Common myeloid progenitor, CD34-positive (primary cell): ENCODE results near the gene RHO.
A peak's percentile ranks its signal among the peaks of the same experiment; 100 is the strongest.

Source experiments
- CTCF ChIA-PET: fragments of 350-600 bp; sonication (Branson Sonifier 250); formaldehyde crosslinking; loops from one replicate; lab custom pipeline; 2021; ENCODE audit warnings: antibody characterized with exemption; lab: Charles Lee
- POLR2A ChIA-PET: fragments of 350-600 bp; sonication (Branson Sonifier 250); formaldehyde crosslinking; loops from one replicate; lab custom pipeline; 2021; ENCODE audit warnings: antibody characterized with exemption; lab: Charles Lee
- DNase-seq, 3 donors: peaks; one replicate each; pipeline versions ENCODE4 v3.0.0 to v3.0.0-alpha.2; 2013
- H3K27ac ChIP-seq, 2 experiments: 1 replicate in 1 of 2; 2 replicates in 1 of 2; pipeline ENCODE4 v1.7.0; 2013; ENCODE audit warnings: inconsistent platforms in 2 of 2, low read length in 2 of 2, mild to moderate bottlenecking in 2 of 2, low read depth in 1 of 2, moderate library complexity in 1 of 2; ENCODE audit not compliant: severe bottlenecking in 2 of 2, insufficient read depth in 1 of 2, poor library complexity in 1 of 2
- H3K27me3 ChIP-seq, 5 experiments: replicated peaks in 2 of 5; 1 replicate in 3 of 5; 2 replicates in 2 of 5; pipeline versions ENCODE4 v1.6.1 to v1.7.0; 2013; ENCODE audit warnings: low read length in 4 of 5, mild to moderate bottlenecking in 2 of 5, moderate library complexity in 2 of 5, inconsistent platforms in 1 of 5; ENCODE audit not compliant: insufficient read depth in 5 of 5, control insufficient read depth in 4 of 5
- H3K36me3 ChIP-seq, 4 experiments: 1 replicate in 2 of 4; 2 replicates in 2 of 4; pipeline versions ENCODE4 v1.6.1 to v1.7.0; 2013; ENCODE audit warnings: low read length in 3 of 4, control low read depth in 1 of 4, mild to moderate bottlenecking in 1 of 4; ENCODE audit not compliant: control insufficient read depth in 4 of 4, insufficient read depth in 4 of 4
- H3K4me1 ChIP-seq, 4 experiments: 1 replicate in 3 of 4; 2 replicates in 1 of 4; pipeline versions ENCODE4 v1.6.1 to v1.7.1; 2013; ENCODE audit warnings: low read length in 3 of 4, mild to moderate bottlenecking in 3 of 4, control low read depth in 1 of 4, inconsistent platforms in 1 of 4, moderate library complexity in 1 of 4; ENCODE audit not compliant: control insufficient read depth in 4 of 4, insufficient read depth in 4 of 4; ENCODE audit errors: control extremely low read depth in 1 of 4
- H3K4me3 ChIP-seq, 7 experiments: 1 replicate in 4 of 7; 2 replicates in 3 of 7; pipeline versions ENCODE4 v1.5.1 to v1.7.0; 2013; ENCODE audit warnings: mild to moderate bottlenecking in 7 of 7, low read length in 6 of 7, moderate library complexity in 6 of 7, inconsistent platforms in 2 of 7, low read depth in 2 of 7, control low read depth in 1 of 7; ENCODE audit not compliant: insufficient read depth in 4 of 7, control insufficient read depth in 1 of 7; ENCODE audit errors: extremely low read depth in 1 of 7
- H3K9me3 ChIP-seq, 5 experiments: 1 replicate in 4 of 5; 2 replicates in 1 of 5; pipeline versions ENCODE4 v1.6.1 to v1.7.1; 2013; ENCODE audit warnings: low read length in 4 of 5, mild to moderate bottlenecking in 2 of 5, inconsistent platforms in 1 of 5, low read depth in 1 of 5, moderate library complexity in 1 of 5; ENCODE audit not compliant: control insufficient read depth in 4 of 5, insufficient read depth in 2 of 5; ENCODE audit errors: control extremely low read depth in 1 of 5
- WGBS: methylation state at CpG from one replicate; pipeline ENCODE4 v1.1.5; 2013; ENCODE audit not compliant: insufficient coverage; 5-methylcytosine and 5-hydroxymethylcytosine counted together

RHO gene

GRCh38 chr3:129554356-129555152 is 26.1 kb downstream of the RHO start:
- ChIA-PET POLR2A (interaction anchor here (0.9 kb wide), 1 partner anchor 15 kb away, joined by 4 read pairs; no protein-coding TSS in a partner anchor), CTCF (interaction anchor here (0.6 to 10.1 kb wide), 7 partner anchors 10 to 64 kb away, joined by 3 to 61 read pairs (median 4); partner anchors contain the start of genes PLXND1 and RHO)
- DNase-seq: peak in 2 of 3 donors; percentile 25 to 31
- H3K27me3 ChIP-seq: no peaks in the 10 kb centered on the region
- peak overlapping the region in 1 of 2 experiments; percentile 6 for H3K27ac ChIP-seq
- H3K36me3 ChIP-seq: peaks cover 3 to 52% (median 26%) of the 10 kb centered on the region in 4 experiments
- peaks cover 3 to 63% (median 53%) of the 10 kb centered on the region in 4 experiments for H3K4me1 ChIP-seq
- WGBS: 69% methylated on average over 11 of the region's 13 CpGs
- H3K4me3 ChIP-seq: no peak overlapping the region
- no peaks in the 10 kb centered on the region for H3K9me3 ChIP-seq

- 91% methylated on average over 13 of the region's 15 CpGs for WGBS
- CTCF ChIA-PET: interaction anchor here (1.4 to 10.1 kb wide), 3 partner anchors 13 to 51 kb away, joined by 3 to 61 read pairs (median 8); partner anchors contain the start of gene PLXND1
- no peaks in the 10 kb centered on the region for H3K9me3 ChIP-seq
- H3K4me3 ChIP-seq: no peak overlapping the region
- DNase-seq: no peak
- H3K27me3 ChIP-seq: no peaks in the 10 kb centered on the region
- POLR2A ChIA-PET: interaction anchor here (0.9 kb wide), 1 partner anchor 14 kb away, joined by 4 read pairs; no protein-coding TSS in a partner anchor
- no peak overlapping the region for H3K27ac ChIP-seq
- peaks cover 3 to 63% (median 55%) of the 10 kb centered on the region in 4 experiments for H3K4me1 ChIP-seq
- H3K36me3 ChIP-seq: peaks cover 7 to 58% (median 32%) of the 10 kb centered on the region in 4 experiments
Observed at GRCh38 chr3:129555153-129555550, 26.7 kb downstream of the RHO start.

GRCh38 chr3:129555616-129556357 is 27.3 kb downstream of the RHO start:
- H3K36me3 ChIP-seq: peaks cover 7 to 65% (median 34%) of the 10 kb centered on the region in 4 experiments
- H3K4me3 ChIP-seq: no peak overlapping the region
- 94% methylated on average over 14 of the region's 18 CpGs for WGBS
- H3K4me1 ChIP-seq: peaks cover 3 to 63% (median 55%) of the 10 kb centered on the region in 4 experiments
- no peaks in the 10 kb centered on the region for H3K27me3 ChIP-seq
- no peak for DNase-seq
- no peak overlapping the region for H3K27ac ChIP-seq
- POLR2A ChIA-PET: interaction anchor here (0.9 kb wide), 1 partner anchor 13 kb away, joined by 4 read pairs; no protein-coding TSS in a partner anchor
- CTCF ChIA-PET: interaction anchor here (0.6 to 10.1 kb wide), 3 partner anchors 12 to 172 kb away, joined by 3 to 61 read pairs (median 8); no protein-coding TSS in a partner anchor
- no peaks in the 10 kb centered on the region for H3K9me3 ChIP-seq

- WGBS: 98% methylated on average over 12 of the region's 15 CpGs
- Histone ChIP-seq H3K4me1 (peaks cover 3 to 69% (median 59%) of the 10 kb centered on the region in 4 experiments), H3K9me3 (no peaks in the 10 kb centered on the region), H3K27ac (no peak overlapping the region), H3K4me3 (no peak overlapping the region), H3K27me3 (no peaks in the 10 kb centered on the region), H3K36me3 (peaks cover 7 to 70% (median 34%) of the 10 kb centered on the region in 4 experiments)
- ChIA-PET POLR2A (no interaction called here), CTCF (interaction anchor here (3.2 to 10.1 kb wide), 2 partner anchors 12 to 44 kb away, joined by 8 to 61 read pairs; no protein-coding TSS in a partner anchor)
- DNase-seq: no peak
Observed at GRCh38 chr3:129556358-129556695, 27.9 kb downstream of the RHO start.

- peaks cover 7 to 76% (median 38%) of the 10 kb centered on the region in 4 experiments for H3K36me3 ChIP-seq
- H3K27ac ChIP-seq: no peak overlapping the region
- ChIA-PET CTCF (interaction anchor here (3.2 to 10.1 kb wide), 2 partner anchors 11 to 43 kb away, joined by 8 to 61 read pairs; no protein-coding TSS in a partner anchor), POLR2A (no interaction called here)
- WGBS: 97% methylated on average over 28 of the region's 31 CpGs
- H3K9me3 ChIP-seq: no peaks in the 10 kb centered on the region
- H3K27me3 ChIP-seq: no peaks in the 10 kb centered on the region
- H3K4me1 ChIP-seq: peaks cover 3 to 76% (median 62%) of the 10 kb centered on the region in 4 experiments
- no peak for DNase-seq
- H3K4me3 ChIP-seq: no peak overlapping the region
Observed at GRCh38 chr3:129556890-129557547, 28.6 kb downstream of the RHO start.

GRCh38 chr3:129557548-129557894 is 29.1 kb downstream of the RHO start:
- Histone ChIP-seq H3K27ac (no peak overlapping the region), H3K4me3 (no peak overlapping the region), H3K27me3 (no peaks in the 10 kb centered on the region), H3K36me3 (peaks cover 7 to 81% (median 41%) of the 10 kb centered on the region in 4 experiments), H3K9me3 (no peaks in the 10 kb centered on the region), H3K4me1 (peaks cover 3 to 76% (median 62%) of the 10 kb centered on the region in 4 experiments)
- ChIA-PET POLR2A (no interaction called here), CTCF (interaction anchor here (1.6 to 10.1 kb wide), 4 partner anchors 7 to 67 kb away, joined by 4 to 61 read pairs (median 7); no protein-coding TSS in a partner anchor)
- DNase-seq: no peak
- WGBS: 97% methylated on average over 11 of the region's 11 CpGs
